GM21529 (cell line): ENCODE data around the gene ABCC4.

ENCODE experiments used
- ATAC-seq: cut with Tn5 transposase; IDR thresholded peaks from one replicate; pipeline ENCODE4 v1.9.1; 2021; ENCODE audit not compliant: unreplicated experiment

Gene ABCC4

GRCh38 chr13:95261956-95262355 is 39.3 kb downstream of the ABCC4 start:
- no peak for ATAC-seq

DNA sequence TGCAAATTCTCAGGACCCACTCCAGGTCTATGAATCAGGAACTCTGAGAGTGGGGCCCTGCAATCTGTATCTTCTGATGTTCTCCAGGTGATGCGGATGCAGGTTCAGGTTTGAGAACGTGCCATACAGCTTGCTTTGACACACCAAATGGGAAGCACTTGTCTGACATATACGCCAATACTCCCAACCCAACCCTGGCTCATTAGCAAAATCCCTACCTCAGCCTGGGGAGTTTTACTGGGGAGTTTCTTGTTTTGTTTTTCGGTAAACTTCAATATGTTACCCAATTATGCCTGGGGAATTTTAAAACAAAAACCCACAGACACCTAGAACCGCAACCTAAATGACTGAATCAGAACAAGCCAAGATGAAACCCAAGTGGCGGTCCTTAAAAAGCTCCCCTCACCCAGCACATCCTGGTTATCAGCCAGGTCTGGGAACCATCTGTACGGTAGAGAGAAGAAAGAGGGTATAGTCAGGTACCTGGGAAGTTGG is 41.2 kb downstream of the ABCC4 start:
- peak; percentile 55 for ATAC-seq

DNA sequence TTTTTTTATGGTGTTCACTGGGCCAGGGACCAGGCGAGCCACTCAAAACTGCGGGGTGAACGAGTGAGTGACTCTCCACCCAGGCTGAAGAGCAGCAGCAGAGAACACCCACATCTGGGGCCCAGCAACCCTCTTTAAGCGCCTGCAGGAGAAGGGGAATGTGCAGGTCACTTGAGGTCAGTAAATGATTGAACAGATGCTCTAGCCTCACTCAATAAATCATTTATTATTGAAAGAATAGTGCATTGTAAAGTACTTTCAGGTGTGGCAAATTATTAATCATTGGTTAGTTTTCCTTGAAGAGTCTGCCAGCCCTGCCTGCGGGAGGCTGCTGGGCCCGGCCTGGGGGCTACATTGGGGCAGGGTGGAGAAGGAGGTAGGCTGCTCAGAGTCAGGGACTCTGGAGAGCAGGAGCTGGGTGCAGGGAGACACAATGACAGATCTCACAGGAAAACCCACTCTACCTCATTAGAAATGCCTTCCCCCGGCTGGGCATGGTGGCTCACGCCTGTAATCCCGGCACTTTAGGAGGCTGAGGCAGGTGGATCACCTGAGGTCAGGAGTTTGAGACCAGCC is 42.5 kb downstream of the ABCC4 start:
- ATAC-seq = peak; percentile 38

DNA sequence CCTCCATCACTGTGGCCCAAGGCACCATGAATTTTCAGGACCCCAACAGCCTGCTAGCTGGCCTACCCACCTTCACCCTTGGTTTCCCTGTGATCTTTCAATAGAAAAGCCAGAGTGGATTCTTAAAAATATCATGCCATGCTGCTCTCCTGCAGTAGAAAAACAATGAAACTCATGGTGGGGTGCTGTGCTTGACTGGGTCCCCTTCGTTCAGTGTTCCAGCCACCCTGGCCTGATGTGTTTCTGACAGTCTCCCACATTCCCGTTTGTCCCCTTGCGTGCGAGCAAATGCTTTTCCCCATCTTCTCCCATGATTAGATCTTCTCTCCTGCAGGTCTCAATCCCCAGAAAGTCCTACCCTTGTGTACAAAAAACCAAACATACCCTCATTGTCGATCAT is 43.2 kb downstream of the ABCC4 start:
- ATAC-seq = no peak

GRCh38 chr13:95256091-95256490 is 45.2 kb downstream of the ABCC4 start:
- ATAC-seq = no peak

DNA sequence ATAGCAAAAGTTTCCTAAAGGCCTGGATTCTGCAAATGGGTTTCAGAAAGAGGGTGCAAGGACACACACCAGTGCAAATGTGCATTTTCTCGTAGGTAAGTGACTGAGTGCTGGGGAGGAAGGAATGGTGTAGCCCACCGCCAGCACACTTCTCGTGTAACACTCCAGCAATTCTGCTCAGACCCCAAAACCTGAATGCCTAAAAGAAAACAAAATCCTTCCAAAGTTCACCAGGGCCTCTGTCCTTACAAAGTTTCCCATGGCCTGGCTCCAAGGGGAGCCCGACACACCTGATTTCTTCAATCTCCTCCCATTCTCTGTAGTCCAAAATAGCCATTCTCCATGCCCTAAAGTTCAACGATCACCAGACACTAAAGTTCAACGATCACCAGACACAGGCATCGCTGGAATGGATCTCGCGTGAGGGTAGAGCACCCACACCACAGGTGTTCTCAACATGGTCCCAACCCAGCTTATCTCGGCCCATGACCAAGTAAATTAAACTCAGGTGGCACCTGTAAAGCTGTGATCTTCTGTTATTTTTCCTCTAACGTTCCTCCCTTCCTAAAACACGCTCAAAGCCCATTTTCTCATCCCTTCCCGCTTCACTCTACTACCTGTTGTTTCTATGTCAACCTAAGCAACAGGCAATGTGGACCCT is 46.0 kb downstream of the ABCC4 start:
- ATAC-seq = no peak

DNA sequence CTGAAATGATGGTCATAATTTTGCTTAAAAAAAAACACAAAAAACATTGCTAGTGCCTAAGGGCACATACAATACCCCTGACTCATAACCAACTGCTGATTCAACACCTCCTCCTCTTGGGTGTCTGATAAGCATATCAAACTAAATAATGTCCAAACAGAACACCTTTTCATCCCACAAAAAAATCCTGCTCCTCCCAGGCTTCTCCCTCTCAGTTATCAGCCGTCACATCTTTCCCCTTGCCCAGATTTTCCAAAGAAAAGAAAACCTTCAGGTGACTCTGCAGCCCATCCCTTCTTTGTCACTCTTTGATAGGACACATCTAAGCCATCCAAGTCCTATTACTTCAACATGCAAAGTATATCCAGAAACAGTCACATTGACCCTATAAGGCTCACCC is 46.9 kb downstream of the ABCC4 start:
- no peak for ATAC-seq

DNA sequence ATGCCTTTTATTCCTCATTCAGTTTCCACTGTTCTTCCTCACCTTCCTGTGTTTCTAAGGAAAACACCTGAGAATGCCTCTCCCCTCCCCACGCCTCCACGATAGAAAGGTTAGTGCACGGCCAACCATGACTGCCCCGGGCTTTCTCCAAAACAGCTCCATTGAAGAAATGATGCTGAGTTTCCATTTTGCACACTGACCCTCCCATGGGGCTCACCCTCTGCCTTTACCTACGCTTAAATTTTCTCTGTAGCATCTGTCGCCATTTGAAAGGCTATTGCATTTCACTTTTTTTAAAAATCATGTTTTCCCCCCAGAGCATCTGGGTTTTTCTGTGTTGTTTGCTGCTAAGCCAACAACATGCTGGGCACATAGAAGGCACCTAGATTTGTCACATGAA is 48.2 kb downstream of the ABCC4 start:
- peak; percentile 28 for ATAC-seq

GRCh38 chr13:95251641-95252040 is 49.6 kb downstream of the ABCC4 start:
- ATAC-seq = peak; percentile 56

DNA sequence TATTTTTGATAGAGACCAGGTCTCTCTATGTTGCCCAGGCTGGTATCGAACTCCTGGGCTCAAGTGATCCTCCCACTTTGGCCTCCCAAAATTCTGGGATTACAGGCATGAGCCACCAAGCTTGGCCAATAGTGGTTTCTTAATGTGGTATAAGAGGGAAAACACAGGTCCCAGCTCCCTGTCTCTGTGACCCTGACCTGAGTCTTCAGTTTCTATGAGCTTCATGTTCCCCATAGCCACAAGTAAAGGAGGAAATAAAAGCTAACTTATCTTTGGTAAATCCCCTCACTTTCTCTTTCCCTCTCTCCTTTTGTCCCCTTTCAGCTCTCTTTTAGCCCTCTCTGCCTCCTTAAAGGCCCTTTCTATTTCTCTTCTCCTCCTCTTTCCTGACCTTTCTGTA is 50.3 kb downstream of the ABCC4 start:
- ATAC-seq = peak; percentile 48

GRCh38 chr13:95248953-95249352 is 52.3 kb downstream of the ABCC4 start:
- ATAC-seq = no peak

DNA sequence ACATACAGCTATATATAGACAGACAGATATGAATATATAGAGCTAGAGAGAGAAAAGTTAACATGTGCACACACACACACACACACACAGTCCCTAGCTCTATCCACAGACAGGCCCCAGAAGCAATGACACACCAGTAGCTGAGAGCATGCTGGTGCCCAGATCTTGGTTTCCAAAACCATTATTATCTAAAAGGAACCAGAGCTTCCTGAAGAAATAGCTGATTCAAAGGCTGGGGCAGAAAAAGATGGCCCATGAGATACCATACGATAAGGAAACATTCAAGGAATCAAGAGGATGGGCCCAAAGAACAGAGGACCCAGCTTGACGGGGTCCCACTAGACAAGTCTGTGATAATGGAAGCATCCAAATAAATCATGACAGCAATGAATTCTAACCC is 53.4 kb downstream of the ABCC4 start:
- no peak for ATAC-seq

- ATAC-seq = no peak
Observed at GRCh38 chr13:95247171-95247570, 54.1 kb downstream of the ABCC4 start.

DNA sequence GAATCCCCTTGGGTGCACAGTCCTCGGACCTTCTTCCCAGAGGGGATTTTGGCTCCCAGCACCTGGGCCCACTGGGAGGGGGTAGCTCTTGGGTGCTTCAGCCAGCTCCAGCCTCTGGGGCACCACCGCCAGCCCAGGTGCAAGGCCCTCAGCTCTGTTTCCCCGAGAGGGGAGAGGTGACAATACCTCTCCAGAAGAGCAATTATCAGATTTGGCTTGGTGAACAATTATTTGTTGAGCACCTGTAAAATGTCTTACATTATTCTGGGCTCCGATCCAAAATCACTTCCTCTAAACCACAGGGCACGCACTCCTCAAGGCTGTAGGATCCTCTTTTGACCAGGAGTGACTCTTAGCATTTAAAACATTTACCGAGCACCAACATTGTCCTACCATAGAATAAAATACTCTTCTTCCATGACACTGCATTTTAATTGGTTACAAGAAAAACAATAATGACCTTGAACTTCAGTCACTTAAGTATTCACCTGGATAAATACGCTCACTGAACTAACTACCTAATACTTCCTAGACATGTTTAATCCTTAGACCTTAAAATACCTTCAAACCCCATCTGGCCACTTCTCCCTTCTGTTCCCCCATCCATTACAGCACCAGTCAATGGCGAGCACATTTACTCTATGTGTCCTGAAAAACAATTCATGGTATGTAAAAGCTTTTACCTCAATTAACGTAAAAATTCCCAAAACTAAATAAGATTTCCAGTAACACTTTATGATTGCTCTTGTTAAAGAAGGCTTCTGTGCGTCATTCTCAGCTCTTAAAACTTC is 54.8 kb downstream of the ABCC4 start:
- no peak for ATAC-seq

DNA sequence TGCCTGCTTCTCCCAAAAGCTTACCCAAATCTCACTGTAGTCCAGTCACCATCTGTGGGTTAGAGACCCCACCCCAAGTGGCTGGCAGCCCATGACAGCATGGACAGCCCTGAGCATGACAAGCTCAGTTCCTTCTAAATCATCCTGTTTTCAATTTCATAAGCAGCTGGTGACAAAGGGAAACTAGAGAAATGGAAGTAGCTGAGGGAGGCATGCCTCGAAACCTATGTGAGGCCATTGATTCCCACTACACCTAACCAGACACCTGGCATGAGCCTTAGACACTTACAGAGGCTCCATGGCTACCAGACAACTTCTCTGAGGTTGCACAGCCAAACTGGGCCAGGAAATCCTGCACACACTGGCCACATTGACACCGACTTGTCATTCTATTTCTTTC is 56.2 kb downstream of the ABCC4 start:
- peak; percentile 75 for ATAC-seq

DNA sequence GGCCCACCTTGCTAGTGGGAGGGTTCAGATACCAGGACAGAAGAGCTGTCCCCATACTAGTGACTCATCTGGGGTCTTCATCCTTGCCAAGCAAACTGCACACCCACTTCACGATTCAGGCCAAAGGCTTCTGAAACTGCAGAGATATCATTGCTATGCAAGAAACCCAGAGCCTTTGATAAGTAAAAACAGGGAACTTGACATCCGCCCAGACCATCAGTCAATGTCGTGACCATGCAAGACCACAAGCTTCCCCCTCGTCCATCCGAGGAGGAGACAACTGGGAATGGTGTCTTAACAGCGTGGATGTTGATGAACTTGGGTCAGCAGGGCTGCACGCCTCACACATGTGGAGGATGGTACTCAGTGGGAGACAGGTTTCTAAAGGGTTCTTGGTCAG is 58.0 kb downstream of the ABCC4 start:
- no peak for ATAC-seq

- ATAC-seq = no peak
Observed at GRCh38 chr13:95241321-95241720, 59.9 kb downstream of the ABCC4 start.

DNA sequence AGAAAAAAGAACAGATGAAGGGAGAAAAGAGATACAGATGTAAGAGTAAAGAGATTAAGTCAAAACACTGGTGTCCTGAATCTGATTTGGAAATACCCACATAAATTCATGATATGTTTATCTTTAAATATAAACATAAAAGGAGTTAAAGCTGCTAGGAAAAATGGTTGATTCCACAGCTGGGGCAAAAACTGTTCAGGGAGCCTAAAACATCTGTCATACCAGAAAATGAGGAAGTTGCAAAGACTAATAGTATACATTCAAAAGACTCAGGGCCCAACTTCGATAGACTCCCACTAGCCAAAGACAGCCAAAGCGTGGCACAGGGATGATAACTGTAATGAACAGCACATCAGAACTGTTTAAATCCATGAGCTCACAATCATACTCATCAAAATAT is 62.0 kb downstream of the ABCC4 start:
- peak; percentile 59 for ATAC-seq

DNA sequence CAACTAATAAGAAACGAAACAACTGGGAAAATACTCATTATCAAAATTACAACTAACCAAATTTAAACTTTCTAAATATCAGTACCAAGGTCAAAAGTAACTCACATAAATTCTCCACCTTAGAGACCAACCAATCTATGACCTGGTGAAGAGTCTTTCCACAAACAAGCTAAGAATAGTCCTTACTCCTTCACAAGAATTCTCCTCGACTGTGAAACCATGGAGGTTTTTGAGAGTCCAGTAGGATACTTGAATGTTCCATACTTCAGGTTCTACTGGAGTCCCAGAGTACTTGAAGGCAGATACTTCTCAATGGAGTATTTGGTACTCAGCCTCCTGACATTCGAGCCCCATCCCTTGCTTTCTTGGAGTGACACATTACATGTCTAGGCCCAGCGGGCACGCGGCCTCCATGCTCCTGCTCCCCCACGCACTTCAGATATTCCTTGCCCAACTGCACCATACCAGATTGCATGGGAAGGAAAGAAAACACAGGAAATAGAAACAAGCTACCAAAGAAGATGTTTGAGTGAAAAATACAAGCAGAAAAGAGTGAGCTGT is 63.9 kb downstream of the ABCC4 start:
- no peak for ATAC-seq

DNA sequence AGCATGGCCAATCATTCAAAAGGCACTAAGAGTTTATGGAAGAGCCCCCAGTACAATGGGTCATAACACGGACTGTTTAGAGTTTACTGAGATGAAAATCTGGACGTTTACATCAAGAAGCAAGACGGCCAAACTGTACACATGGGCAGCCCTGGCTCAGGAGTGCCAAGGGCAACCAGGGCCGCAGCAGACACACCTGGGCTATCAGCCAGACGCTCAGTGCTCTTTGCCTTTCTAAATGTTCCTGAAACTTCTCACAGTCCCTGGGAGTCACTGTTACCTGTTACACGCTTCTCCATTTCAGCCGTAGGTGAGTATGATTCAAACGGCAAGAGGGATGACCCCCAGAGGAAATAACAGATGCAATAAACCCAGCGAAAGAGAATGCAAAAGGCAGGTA is 64.5 kb downstream of the ABCC4 start:
- no peak for ATAC-seq

- no peak for ATAC-seq
Observed at GRCh38 chr13:95235974-95236373, 65.3 kb downstream of the ABCC4 start.
